Activated T-cell treated with anti-CD3 and anti-CD28 coated beads, Interleukin-2, amount 50 U/mL, for 72 hours (primary cell): ENCODE results near the gene ZNF609. TPM values are rescaled to one million over a fixed set of nuclear protein-coding genes. Genes with fewer than 3 reads are reported as not detected.

Source experiments
- ATAC-seq, 2 donors: fragments of 150-1000 bp; cut with Tn5 transposase; replicated peaks in 1 of 2; 2 replicates each; pipeline ENCODE4 v1.10.0; 2021; ENCODE audit warnings: moderate library complexity in 2 of 2, mild to moderate bottlenecking in 1 of 2
- DNase-seq, 2 donors: peaks; one replicate each; pipeline ENCODE4 v3.0.0; 2021 to 2022; ENCODE audit warnings: mixed read lengths in 1 of 2
- H3K27ac Mint-ChIP-seq: one replicate; pipeline ENCODE4 v1.8.0; 2022; ENCODE audit warnings: mild to moderate bottlenecking, moderate library complexity, mixed read lengths
- H3K27me3 Mint-ChIP-seq: one replicate; pipeline ENCODE4 v1.8.0; 2022; ENCODE audit warnings: low read depth, mixed read lengths
- H3K36me3 Mint-ChIP-seq, 2 donors: one replicate each; pipeline ENCODE4 v1.8.0; 2022; ENCODE audit warnings: mixed read lengths in 2 of 2, mild to moderate bottlenecking in 1 of 2; ENCODE audit not compliant: insufficient read depth in 2 of 2
- H3K4me1 Mint-ChIP-seq: one replicate; pipeline ENCODE4 v1.8.0; 2022; ENCODE audit warnings: low read depth, mixed read lengths
- H3K4me3 Mint-ChIP-seq, 2 donors: one replicate each; pipeline ENCODE4 v1.8.0; 2022; ENCODE audit warnings: mild to moderate bottlenecking in 2 of 2, mixed read lengths in 2 of 2, moderate library complexity in 2 of 2
- H3K9me3 Mint-ChIP-seq, 2 donors: one replicate each; pipeline ENCODE4 v1.8.0; 2022; ENCODE audit warnings: mixed read lengths in 2 of 2
- total RNA-seq, 2 donors: library from RNA; stranded (reverse); gene quantifications; one replicate each; pipeline ENCODE4 v1.2.3, GENCODE V29; 2022

The ZNF609 gene
- total RNA-seq, 2 donors from 2014 or later = 43.9 to 52.6 TPM

- Mint-ChIP-seq H3K9me3 (no peaks in the 10 kb centered on the region), H3K27ac (no peak overlapping the region), H3K27me3 (no peaks in the 10 kb centered on the region), H3K36me3 (peaks cover 0 to 9% of the 10 kb centered on the region in 2 donors), H3K4me1 (peaks cover 23% of the 10 kb centered on the region), H3K4me3 (no peak overlapping the region)
- ATAC-seq = no peak
- no peak for DNase-seq
Measured at GRCh38 chr15:64688770-64689169, 228.4 kb downstream of the ZNF609 start.

GRCh38 chr15:64690008-64690407 is 229.6 kb downstream of the ZNF609 start:
- no peak overlapping the region for H3K27ac Mint-ChIP-seq
- DNase-seq = no peak
- no peaks in the 10 kb centered on the region for H3K9me3 Mint-ChIP-seq
- no peak overlapping the region for H3K4me3 Mint-ChIP-seq
- H3K27me3 Mint-ChIP-seq = no peaks in the 10 kb centered on the region
- H3K36me3 Mint-ChIP-seq = peaks cover 0 to 6% of the 10 kb centered on the region in 2 donors
- H3K4me1 Mint-ChIP-seq = peaks cover 30% of the 10 kb centered on the region
- ATAC-seq = no peak

GRCh38 chr15:64690578-64691296 is 230.4 kb downstream of the ZNF609 start:
- Mint-ChIP-seq H3K36me3 (peaks cover 0 to 9% of the 10 kb centered on the region in 2 donors), H3K27me3 (no peaks in the 10 kb centered on the region), H3K4me3 (no peak overlapping the region), H3K4me1 (peaks cover 37% of the 10 kb centered on the region), H3K27ac (no peak overlapping the region), H3K9me3 (no peaks in the 10 kb centered on the region)
- no peak for DNase-seq
- no peak for ATAC-seq

- Mint-ChIP-seq H3K36me3 (peaks cover 0 to 7% of the 10 kb centered on the region in 2 donors), H3K27ac (no peak overlapping the region), H3K9me3 (no peaks in the 10 kb centered on the region), H3K4me1 (peaks cover 48% of the 10 kb centered on the region), H3K27me3 (no peaks in the 10 kb centered on the region), H3K4me3 (no peak overlapping the region)
- DNase-seq (no peak), ATAC-seq (no peak)
Measured at GRCh38 chr15:64691896-64692565, 231.7 kb downstream of the ZNF609 start.

- Mint-ChIP-seq H3K4me3 (no peak overlapping the region), H3K27me3 (no peaks in the 10 kb centered on the region), H3K9me3 (no peaks in the 10 kb centered on the region), H3K36me3 (peaks cover 0 to 4% of the 10 kb centered on the region in 2 donors), H3K27ac (peak overlapping the region; percentile 14), H3K4me1 (peaks cover 58% of the 10 kb centered on the region)
- no peak for DNase-seq
- ATAC-seq = no peak
Measured at GRCh38 chr15:64693134-64693533, 232.8 kb downstream of the ZNF609 start.

GRCh38 chr15:64694816-64695215 is 234.4 kb downstream of the ZNF609 start:
- Mint-ChIP-seq H3K4me1 (peaks cover 75% of the 10 kb centered on the region), H3K9me3 (no peaks in the 10 kb centered on the region), H3K4me3 (no peak overlapping the region), H3K36me3 (peaks cover 0 to 4% of the 10 kb centered on the region in 2 donors), H3K27me3 (no peaks in the 10 kb centered on the region), H3K27ac (peak overlapping the region; percentile 31)
- DNase-seq (no peak), ATAC-seq (no peak)

- ATAC-seq (no peak), DNase-seq (no peak)
- Mint-ChIP-seq H3K4me3 (no peak overlapping the region), H3K27me3 (no peaks in the 10 kb centered on the region), H3K4me1 (peaks cover 82% of the 10 kb centered on the region), H3K27ac (no peak overlapping the region), H3K9me3 (no peaks in the 10 kb centered on the region), H3K36me3 (peaks cover 3 to 10% of the 10 kb centered on the region in 2 donors)
Measured at GRCh38 chr15:64695561-64695992, 235.2 kb downstream of the ZNF609 start.

GRCh38 chr15:64696481-64696880 is 236.1 kb downstream of the ZNF609 start:
- ATAC-seq (no peak), DNase-seq (no peak)
- Mint-ChIP-seq H3K27ac (peak overlapping the region; percentile 66), H3K27me3 (no peaks in the 10 kb centered on the region), H3K4me3 (no peak overlapping the region), H3K4me1 (peaks cover 86% of the 10 kb centered on the region), H3K9me3 (no peaks in the 10 kb centered on the region), H3K36me3 (peaks cover 3 to 12% of the 10 kb centered on the region in 2 donors)

- no peaks in the 10 kb centered on the region for H3K27me3 Mint-ChIP-seq
- no peaks in the 10 kb centered on the region for H3K9me3 Mint-ChIP-seq
- ATAC-seq (peak; percentile 81 to 86), DNase-seq (peak; percentile 76 to 80)
- peaks cover 6 to 14% of the 10 kb centered on the region in 2 donors for H3K36me3 Mint-ChIP-seq
- H3K4me3 Mint-ChIP-seq = peak overlapping the region; percentile 73 to 87
- H3K27ac Mint-ChIP-seq = peak overlapping the region; percentile 81
- H3K4me1 Mint-ChIP-seq = peaks cover 85% of the 10 kb centered on the region
Measured at GRCh38 chr15:64697911-64698369, 237.6 kb downstream of the ZNF609 start.

- H3K27ac Mint-ChIP-seq = peak overlapping the region; percentile 81
- H3K27me3 Mint-ChIP-seq = no peaks in the 10 kb centered on the region
- H3K4me1 Mint-ChIP-seq = peaks cover 85% of the 10 kb centered on the region
- DNase-seq = no peak
- peaks cover 6 to 14% of the 10 kb centered on the region in 2 donors for H3K36me3 Mint-ChIP-seq
- peak in 1 of 2 donors; percentile 2 for ATAC-seq
- peak overlapping the region; percentile 73 to 87 for H3K4me3 Mint-ChIP-seq
- H3K9me3 Mint-ChIP-seq = no peaks in the 10 kb centered on the region
Measured at GRCh38 chr15:64698823-64699222, 238.4 kb downstream of the ZNF609 start.

- ATAC-seq (no peak), DNase-seq (no peak)
- Mint-ChIP-seq H3K4me3 (peak overlapping the region; percentile 73 to 87), H3K36me3 (peaks cover 6 to 14% of the 10 kb centered on the region in 2 donors), H3K27me3 (no peaks in the 10 kb centered on the region), H3K27ac (no peak overlapping the region), H3K9me3 (no peaks in the 10 kb centered on the region), H3K4me1 (peaks cover 82% of the 10 kb centered on the region)
Measured at GRCh38 chr15:64699751-64700388, 239.5 kb downstream of the ZNF609 start.

GRCh38 chr15:64701051-64701450 is 240.7 kb downstream of the ZNF609 start:
- Mint-ChIP-seq H3K27me3 (no peaks in the 10 kb centered on the region), H3K4me3 (peak overlapping the region; percentile 87 to 89), H3K4me1 (peaks cover 70% of the 10 kb centered on the region), H3K9me3 (no peaks in the 10 kb centered on the region), H3K36me3 (peaks cover 6 to 9% of the 10 kb centered on the region in 2 donors), H3K27ac (peak overlapping the region; percentile 10)
- ATAC-seq (no peak), DNase-seq (no peak)
